NCI-H226 (cell line): ENCODE results near the gene SPATA6L.

ENCODE experiments used
- DNase-seq: peaks from one replicate; pipeline ENCODE4 v3.0.0-alpha.2; 2015

The SPATA6L gene

GRCh38 chr9:4581861-4582565 lies 84.3 kb downstream of the SPATA6L start:
- no peak for DNase-seq

- DNase-seq: no peak
Measured at GRCh38 chr9:4581035-4581760, 85.1 kb downstream of the SPATA6L start.

DNA sequence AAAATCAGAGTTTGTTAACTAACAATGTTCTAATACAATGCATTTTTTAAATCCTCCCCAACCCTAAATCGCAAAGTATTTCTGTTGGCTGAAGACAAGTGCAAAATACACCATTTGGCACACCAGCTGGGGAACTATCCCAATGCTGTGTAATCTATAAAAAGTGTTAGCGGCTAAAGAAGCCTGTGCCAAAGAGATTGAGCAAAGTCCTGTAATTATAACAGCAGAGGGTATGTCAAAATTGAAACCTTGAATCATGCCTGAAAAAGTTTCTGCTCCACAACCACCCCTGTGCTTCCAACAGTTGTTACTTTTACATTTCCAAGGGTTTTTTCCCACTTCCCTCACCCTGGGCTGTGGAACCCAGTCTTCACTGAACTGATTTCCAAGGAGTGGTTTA lies 87.3 kb downstream of the SPATA6L start:
- DNase-seq: no peak

DNA sequence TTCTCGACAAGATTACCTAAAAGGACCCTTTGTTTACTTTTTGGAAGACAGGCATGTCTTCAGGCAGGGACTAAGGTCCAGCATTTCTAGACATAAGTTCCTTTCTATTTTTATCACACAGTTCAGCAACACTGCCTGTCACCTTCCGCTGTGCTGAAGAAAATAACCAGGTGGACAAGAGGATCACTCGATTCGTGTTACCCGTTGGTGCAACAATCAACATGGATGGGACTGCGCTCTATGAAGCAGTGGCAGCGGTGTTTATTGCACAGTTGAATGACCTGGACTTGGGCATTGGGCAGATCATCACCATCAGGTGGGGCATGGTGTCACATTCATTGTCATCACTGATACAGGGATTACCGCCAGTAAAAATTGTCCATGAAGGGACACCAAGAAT lies 89.8 kb downstream of the SPATA6L start:
- DNase-seq: no peak

GRCh38 chr9:4575997-4576396 lies 90.3 kb downstream of the SPATA6L start:
- no peak for DNase-seq

- no peak for DNase-seq
Measured at GRCh38 chr9:4574657-4575243, 91.5 kb downstream of the SPATA6L start.

- no peak for DNase-seq
Measured at GRCh38 chr9:4573634-4574389, 92.5 kb downstream of the SPATA6L start.

DNA sequence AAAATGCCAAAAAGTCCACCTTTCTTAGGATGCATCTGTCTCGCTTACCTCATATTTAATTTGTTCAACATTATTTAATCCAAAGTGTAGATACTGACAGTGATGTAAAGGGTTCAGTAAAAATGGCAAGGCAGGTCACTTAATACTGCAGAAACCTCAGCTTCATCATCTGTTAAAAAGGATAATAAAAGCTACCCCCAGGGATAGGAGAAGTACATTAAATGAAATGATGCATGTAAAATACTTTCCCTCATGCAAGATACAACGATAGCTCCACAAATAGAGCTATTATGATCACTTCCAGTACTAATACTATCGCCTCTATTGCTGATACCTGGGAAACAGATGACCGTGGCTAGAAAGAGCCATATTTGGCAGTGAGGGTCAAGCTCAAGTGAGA lies 93.1 kb downstream of the SPATA6L start:
- DNase-seq: no peak

DNA sequence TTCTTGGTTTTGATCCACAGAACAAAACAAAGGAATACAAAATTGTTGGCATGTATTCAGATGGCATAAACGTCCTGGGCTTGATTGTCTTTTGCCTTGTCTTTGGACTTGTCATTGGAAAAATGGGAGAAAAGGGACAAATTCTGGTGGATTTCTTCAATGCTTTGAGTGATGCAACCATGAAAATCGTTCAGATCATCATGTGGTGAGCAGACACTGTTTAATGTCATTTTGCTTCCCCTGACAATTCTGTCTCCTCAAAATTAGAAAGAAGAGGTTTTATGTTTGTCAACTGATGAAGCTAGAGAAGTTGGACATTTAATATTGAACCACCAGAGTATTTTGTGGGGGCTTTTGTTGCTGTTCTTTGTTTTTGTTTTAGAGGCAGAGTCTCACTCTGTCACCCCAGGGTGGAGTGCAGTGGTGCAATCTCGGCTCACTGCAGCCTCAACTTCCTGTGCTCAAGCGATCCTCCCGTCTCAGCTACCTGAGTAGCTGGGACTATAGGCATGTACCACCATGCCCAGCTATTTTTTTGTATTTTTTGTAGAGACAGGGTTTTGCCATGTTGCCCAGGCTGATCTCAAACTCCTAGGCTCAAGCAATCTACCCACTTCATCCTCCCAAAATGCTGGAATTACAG lies 94.0 kb downstream of the SPATA6L start:
- no peak for DNase-seq

DNA sequence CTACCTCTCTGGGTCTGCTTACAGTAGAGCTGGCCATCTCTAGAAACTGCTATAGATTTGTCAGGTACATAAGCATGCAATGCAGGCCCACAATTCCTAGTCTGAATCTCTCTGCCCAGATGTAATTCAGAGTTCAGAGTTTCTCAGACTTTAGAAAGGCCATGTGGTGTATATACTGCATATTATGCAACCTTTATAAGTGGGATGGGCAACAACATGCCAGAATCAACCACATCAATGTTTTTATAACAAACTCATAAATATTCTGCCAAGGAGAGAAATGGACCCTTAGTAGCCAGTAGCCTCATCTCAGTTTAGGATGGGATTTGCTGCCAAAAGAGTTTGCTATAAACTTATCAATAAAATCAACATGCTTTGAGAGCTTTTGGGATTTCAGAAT lies 97.2 kb downstream of the SPATA6L start:
- DNase-seq: no peak

GRCh38 chr9:4567601-4568000 lies 98.7 kb downstream of the SPATA6L start:
- DNase-seq: no peak

DNA sequence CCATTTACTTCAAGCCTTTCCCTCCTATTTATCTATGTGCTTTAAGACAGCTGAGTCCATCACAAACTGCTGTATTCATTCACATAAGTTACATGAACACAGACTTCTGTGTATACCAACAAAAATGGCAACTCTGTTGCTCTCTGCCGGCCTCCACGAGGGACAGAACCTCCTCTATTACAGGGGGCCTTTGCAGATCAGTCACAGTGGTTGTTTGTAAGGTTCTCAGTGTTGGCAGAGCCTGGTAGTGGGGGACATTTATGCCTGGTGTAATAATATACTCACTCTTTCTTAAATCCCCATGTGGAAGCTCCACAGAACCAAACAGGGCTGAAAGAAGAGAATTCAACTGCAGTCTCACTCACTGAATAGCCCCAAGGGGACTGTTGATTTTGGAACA lies 99.5 kb downstream of the SPATA6L start:
- DNase-seq: no peak

- DNase-seq: no peak
Measured at GRCh38 chr9:4563105-4563504, 103.2 kb downstream of the SPATA6L start.

DNA sequence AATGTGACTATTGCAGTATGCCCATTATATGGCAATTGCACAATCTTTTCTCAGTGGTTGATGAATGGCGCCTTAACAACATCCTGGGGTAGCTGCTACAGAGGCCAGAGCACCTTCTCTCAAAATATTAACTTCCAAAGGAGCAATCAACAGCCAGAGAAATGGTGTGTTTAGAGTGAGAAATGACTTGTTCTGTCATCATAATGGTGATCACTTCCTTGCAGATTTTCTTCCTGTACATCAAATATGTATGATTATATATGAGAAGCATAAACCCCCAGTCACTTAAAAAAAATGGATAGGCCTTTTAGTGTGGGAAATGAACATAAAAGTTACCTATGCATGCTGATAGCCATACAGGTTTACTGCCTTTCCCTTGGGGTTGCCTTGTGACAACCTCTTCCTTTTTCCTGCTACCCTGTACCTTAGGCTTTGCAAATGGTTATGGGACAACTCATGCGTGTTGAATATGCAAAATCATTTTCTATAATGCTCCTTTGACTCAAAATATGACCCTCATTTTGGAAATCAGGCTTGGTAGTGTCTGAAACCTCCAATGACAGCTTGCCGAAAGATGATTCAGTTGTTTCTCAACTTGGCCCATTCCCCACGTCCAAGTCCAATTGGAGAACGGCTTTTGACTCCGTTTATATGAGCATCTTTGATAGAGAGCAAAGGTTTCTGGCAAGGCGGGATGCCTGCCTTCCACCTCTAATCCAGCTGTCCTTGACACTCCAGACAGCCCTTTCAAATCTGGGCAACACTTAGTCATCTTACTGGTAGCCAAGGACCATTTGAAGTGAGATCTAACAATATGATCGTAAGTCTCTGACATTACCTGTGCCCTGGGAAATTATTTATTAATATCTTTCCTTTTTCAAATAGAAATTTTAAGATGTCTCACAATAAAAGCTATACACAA lies 106.8 kb downstream of the SPATA6L start:
- no peak for DNase-seq

- no peak for DNase-seq
Measured at GRCh38 chr9:4558371-4558998, 107.8 kb downstream of the SPATA6L start.

- peak; percentile 7 for DNase-seq
Measured at GRCh38 chr9:4555236-4555635, 111.0 kb downstream of the SPATA6L start.

DNA sequence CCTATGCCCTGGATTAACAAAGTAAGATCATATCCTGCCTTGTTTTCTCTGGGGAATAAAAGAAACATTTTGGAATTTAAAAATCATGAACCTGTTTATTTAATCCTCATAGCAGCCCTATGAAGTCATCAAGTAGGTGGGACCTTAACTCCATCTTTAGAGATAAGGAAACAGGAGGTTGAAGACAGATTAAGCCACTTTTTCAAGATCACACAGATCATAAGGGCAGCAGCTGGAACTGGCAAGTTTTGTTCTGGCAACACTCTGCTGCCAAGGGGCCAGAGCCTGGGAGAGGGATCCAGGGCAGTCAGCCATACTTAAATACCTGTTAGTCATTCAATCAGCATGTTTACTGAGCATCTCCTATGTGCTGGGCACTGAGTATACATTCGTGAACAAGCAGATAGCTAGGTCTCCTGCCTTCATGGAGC lies 112.3 kb downstream of the SPATA6L start:
- peak; percentile 84 for DNase-seq

- no peak for DNase-seq
Measured at GRCh38 chr9:4550777-4551484, 115.3 kb downstream of the SPATA6L start.

DNA sequence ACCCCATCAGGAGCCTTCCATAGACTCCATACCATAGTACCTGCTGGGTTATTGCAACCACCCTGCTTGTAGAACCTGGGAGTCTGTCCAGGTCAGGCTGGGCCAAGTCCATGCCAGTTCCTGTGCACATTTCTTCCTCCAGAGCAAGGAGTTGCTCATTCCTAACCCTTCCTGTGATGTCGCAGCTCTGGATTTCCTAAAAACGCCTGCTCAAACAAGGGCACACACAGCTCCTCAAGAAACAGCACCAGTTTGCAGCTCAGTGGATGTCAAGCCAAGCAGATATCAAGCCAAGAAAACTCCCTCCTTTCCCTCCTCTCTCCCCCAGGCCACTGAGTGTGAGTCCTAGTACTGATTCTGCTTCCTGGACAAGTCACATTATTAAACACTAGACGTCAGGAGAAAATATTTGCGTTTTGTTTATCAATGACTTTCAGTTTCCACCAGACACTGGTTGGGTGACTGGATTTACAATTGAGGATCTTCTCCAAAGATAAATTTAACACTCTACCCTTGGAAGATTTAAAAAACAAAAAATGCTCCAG lies 116.5 kb downstream of the SPATA6L start:
- DNase-seq: peak; percentile 75
